ENCODE data around the gene RAD51B.

Gene RAD51B

GRCh38 chr14:68631394-68632053, 811.9 kb downstream of the RAD51B start:
- in situ Hi-C loops (cut with MboI; ENCODE audit: low sequenced_read_pairs) = no loop called here

GRCh38 chr14:68632054-68632895, 812.7 kb downstream of the RAD51B start:
- in situ Hi-C loops (cut with MboI; ENCODE audit: low sequenced_read_pairs) = no loop called here

GRCh38 chr14:68633131-68633991, 813.8 kb downstream of the RAD51B start:
- in situ Hi-C loops (cut with MboI; ENCODE audit: low sequenced_read_pairs) = no loop called here

- in situ Hi-C loops (cut with MboI; ENCODE audit: low sequenced_read_pairs) = no loop called here
Observed at GRCh38 chr14:68634332-68634731, 814.8 kb downstream of the RAD51B start.

GRCh38 chr14:68634874-68635595, 815.5 kb downstream of the RAD51B start:
- in situ Hi-C loops (cut with MboI; ENCODE audit: low sequenced_read_pairs) = no loop called here

DNA sequence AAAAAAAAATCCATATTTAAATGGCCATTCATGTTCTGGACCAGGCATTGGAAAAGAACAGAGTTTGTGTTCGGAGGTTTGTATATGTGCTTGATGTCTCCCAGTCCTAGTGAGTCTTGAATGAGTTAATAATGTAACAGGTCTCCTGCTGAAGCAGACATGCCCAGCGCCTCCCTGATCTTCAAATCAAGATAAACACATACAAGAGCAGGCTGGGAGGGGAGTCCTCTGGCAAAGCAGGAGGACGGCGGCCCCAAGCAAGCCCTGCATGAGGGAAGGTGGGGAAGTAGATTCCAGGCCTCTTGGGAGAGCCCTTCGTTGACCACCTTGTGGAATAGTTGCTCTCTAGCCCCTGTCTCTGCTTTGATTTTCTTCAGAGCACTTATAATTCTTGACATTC, 817.0 kb downstream of the RAD51B start:
- in situ Hi-C loops (cut with MboI; ENCODE audit: low sequenced_read_pairs) = no loop called here

GRCh38 chr14:68637106-68638021, 817.8 kb downstream of the RAD51B start:
- in situ Hi-C loops (cut with MboI; ENCODE audit: low sequenced_read_pairs) = no loop called here

DNA sequence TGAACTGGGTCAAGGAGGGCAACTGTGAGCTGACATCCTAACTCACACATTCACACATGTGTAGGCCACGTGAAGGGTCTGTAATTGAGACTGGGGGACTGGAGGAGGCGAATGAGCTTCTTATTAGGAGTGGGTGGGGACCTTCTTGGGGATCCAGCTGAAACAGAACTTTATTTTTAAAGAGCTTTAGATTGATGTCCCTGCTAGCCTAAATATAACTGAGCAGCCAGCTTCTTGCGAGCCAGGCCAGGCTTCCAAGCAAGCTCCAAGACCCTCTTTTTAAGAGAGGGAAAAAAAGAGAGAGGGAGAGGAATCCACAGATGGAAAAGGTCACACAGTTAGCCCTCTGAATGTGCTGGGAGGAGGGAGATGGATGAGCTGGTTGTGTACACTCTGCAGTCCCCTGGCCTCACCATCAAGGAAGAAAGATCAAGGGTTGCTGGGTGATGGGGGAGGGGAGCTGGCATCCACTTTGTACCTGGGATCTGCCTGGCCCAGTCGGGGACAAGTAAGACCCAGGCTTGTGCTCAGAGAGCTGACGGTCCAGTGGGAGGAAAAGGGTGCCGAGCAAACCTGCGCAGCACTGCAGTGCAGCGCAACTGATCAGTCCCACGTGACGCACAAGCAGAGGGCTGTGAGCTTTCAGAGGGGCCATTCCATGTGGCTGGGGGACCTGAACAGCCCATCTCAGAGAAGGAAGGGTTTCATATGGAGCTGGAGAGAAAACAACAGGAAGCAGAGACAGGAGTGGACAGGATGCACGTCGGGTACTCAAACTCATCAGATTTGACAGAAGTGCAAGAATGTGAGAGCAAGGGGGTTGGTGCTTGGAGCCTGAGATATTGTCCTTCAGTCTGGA, 818.8 kb downstream of the RAD51B start:
- in situ Hi-C loops (cut with MboI; ENCODE audit: low sequenced_read_pairs) = no loop called here

DNA sequence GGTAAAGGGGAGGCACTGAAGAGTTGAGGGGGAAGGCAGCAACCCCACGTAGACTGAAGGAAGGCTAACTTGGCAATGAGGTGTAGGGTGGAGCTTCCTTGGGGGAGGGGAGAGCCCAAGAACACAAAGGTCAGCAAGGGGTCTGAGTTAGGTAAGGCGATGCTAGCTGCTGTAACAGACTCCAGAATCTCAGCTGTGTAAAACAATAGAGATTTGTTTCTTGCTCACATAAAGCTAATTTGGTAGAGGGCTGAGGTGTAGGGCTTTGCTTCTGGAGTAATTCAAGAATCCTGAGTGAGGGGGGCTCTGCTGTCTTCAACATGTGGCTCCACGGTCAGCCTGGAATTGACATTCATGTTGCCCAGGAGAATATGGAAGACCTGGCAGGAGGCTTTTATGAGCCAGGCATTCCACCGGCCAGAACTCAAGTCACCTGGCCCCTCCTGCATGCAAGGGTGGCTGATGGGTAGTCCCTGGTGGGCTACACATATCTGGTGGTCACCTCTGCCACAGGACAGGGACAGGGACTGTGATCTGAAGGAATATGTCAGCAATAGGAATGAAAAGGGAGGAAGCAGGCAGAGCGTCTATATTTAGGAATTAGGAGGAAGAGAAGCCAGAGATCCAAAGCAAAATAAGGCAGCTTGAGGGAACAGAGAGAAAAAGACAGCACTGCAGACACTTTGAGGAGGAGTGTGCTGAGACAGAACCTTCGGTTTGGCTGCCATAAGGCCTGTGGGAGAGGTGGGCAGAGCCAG, 819.6 kb downstream of the RAD51B start:
- in situ Hi-C loops (cut with MboI; ENCODE audit: low sequenced_read_pairs) = no loop called here

GRCh38 chr14:68639758-68640574, 820.4 kb downstream of the RAD51B start:
- in situ Hi-C loops (cut with MboI; ENCODE audit: low sequenced_read_pairs) = no loop called here

DNA sequence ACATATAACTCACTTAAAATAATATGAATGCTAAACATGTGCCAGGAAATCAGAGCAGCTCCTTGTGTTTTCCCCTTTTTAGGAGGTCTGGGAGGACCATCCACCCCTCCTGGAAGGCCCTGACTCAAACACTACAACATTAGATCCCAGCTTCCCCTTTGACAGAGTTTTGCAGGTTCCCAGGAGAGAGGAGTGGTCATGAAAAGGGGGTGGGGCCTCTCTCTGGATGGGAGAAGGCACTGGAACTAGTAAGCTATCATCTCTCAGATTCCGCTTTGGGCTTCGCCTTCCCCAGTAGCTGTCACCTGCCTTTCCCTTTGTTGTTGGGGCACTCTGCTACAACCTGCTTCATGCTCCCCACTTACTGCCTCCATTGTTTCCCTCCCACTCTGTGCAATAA, 824.1 kb downstream of the RAD51B start:
- in situ Hi-C loops (cut with MboI; ENCODE audit: low sequenced_read_pairs) = no loop called here

DNA sequence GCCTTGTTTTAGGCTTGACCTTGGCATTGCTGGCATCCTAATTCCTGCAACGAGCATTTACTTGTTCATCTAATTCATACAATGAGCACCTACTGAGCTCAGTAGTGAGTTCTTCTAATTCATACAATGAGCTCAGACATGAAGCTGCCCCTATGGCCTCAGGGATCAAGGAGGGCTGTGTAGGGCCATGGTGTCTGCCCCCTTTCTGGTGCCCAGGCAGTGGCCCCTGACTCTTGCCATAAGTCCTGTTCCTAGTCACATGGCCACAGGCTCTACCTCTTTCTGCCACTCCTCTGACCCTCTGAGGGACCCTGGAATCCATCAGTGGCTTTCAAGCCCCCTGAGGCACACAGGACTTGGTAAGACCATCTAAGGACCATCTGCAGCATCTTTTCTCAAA, 824.5 kb downstream of the RAD51B start:
- in situ Hi-C loops (cut with MboI; ENCODE audit: low sequenced_read_pairs) = no loop called here

GRCh38 chr14:68645371-68645770, 825.8 kb downstream of the RAD51B start:
- in situ Hi-C loops (cut with MboI; ENCODE audit: low sequenced_read_pairs) = no loop called here

GRCh38 chr14:68649476-68650189, 830.1 kb downstream of the RAD51B start:
- in situ Hi-C loops (cut with MboI; ENCODE audit: low sequenced_read_pairs) = no loop called here

DNA sequence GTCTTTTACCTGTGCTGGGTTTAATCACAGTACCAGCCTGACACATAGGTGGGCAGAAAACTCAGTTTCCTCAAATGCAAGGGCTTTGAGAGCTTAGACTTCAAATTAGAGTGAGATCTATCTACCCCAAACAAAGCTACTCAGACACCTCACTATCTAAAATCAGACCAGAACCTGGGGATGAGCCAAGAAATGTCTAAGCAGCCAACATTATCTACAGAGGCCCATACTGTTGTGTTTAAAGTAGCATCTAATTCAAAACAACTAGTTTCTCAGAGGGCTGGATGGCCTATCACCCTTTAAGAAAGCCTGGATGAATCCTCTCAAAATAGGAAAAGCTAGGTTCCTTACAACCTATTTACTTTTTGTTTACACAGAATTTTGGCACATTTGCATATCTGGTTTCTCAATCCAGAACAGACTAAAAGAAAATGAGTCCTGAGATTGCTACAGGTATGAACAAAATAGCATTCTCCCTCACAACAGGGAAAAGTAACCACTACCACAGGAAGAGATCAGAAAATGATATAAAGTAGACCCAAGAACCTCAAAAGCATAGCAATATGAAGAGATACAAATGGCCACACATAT, 830.9 kb downstream of the RAD51B start:
- in situ Hi-C loops (cut with MboI; ENCODE audit: low sequenced_read_pairs) = no loop called here

GRCh38 chr14:68651075-68651474, 831.5 kb downstream of the RAD51B start:
- in situ Hi-C loops (cut with MboI; ENCODE audit: low sequenced_read_pairs) = no loop called here
